IgD-negative memory B cell (primary cell): ENCODE data around the gene RUVBL2. TPM values are rescaled to one million over a fixed set of nuclear protein-coding genes. Genes with fewer than 3 reads are reported as not detected.

ENCODE experiments used
- H3K27ac Mint-ChIP-seq, 3 donors: one replicate each; pipeline ENCODE4 v1.8.0; 2020 to 2022; ENCODE audit warnings: mild to moderate bottlenecking in 3 of 3, mixed read lengths in 3 of 3, moderate library complexity in 1 of 3
- H3K27me3 Mint-ChIP-seq: one replicate; pipeline ENCODE4 v1.8.0; 2021; ENCODE audit warnings: mixed read lengths
- H3K36me3 Mint-ChIP-seq: one replicate; pipeline ENCODE4 v1.8.0; 2020; ENCODE audit warnings: mild to moderate bottlenecking, mixed read lengths
- H3K4me1 Mint-ChIP-seq, 3 donors: one replicate each; pipeline ENCODE4 v1.8.0; 2020 to 2022; ENCODE audit warnings: mixed read lengths in 3 of 3, mild to moderate bottlenecking in 1 of 3
- H3K4me3 Mint-ChIP-seq, 4 donors: one replicate each; pipeline ENCODE4 v1.8.0; 2020 to 2022; ENCODE audit warnings: mild to moderate bottlenecking in 4 of 4, mixed read lengths in 4 of 4, moderate library complexity in 3 of 4
- H3K9me3 Mint-ChIP-seq, 3 donors: one replicate each; pipeline ENCODE4 v1.8.0; 2020 to 2021; ENCODE audit warnings: mixed read lengths in 3 of 3, mild to moderate bottlenecking in 1 of 3
- polyA plus RNA-seq: library from polyadenylated mRNA; unstranded; fragments of 300-500 nt; fragmentation: Illumina TruSeq; gene quantifications from one replicate; pipeline ENCODE4 v1.2.3, GENCODE V29; 2021

Gene RUVBL2
- polyA plus RNA-seq, 1 donor from 2014 or later = 65.7 TPM

DNA sequence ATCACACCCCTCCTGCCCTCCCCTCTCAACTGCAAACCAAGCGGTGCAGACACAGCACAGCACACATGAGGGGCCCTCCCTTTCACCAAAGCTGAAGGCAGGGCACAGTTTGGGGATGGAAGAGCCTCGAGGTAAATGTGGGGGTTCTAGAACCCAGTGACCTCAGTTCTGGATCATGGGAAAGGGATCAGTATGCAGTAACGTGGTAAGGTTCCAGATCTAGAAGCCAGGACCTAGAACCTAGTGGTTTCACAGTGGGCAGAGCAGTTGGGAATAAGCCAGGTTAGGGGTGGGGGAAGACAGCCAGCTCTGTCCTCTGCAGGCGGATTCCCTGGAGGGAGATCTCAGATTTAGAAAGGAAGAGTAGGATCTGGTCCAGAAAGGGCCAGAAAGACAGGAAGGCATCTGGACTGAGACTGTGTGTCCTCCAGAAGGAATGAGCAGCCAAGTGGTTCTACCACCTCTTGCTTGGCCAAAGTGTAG is 25.5 kb upstream of the RUVBL2 start:
- peaks cover 27 to 37% (median 29%) of the 10 kb centered on the region in 3 donors for H3K4me1 Mint-ChIP-seq
- peak overlapping the region in 2 of 4 donors; percentile 32 to 94 for H3K4me3 Mint-ChIP-seq
- H3K27ac Mint-ChIP-seq = peak overlapping the region in 1 of 3 donors; percentile 14
- H3K27me3 Mint-ChIP-seq = no peaks in the 10 kb centered on the region
- no peaks in the 10 kb centered on the region for H3K9me3 Mint-ChIP-seq
- peaks cover 4% of the 10 kb centered on the region for H3K36me3 Mint-ChIP-seq

DNA sequence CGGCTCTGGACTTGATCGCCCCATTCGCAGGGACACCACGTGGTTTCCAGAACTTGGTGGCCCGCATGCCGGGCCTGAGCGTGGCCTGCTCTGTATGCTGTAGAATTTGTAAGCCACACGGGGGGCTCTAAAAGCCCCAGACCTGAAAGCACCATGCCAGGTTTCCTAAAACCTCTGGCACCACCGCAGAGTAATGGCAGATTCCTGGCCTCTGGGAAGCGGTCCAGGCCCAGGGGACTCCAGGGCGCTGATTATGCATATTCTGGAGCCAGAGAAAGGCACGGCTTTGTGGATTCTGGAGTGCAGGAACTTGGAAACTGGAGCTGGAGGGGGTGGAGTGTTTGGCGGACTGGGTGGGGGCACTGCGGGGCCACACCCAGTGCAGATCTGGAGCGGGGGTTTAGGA is 24.9 kb upstream of the RUVBL2 start:
- H3K36me3 Mint-ChIP-seq = peaks cover 4% of the 10 kb centered on the region
- H3K27ac Mint-ChIP-seq = no peak overlapping the region
- no peaks in the 10 kb centered on the region for H3K27me3 Mint-ChIP-seq
- H3K4me1 Mint-ChIP-seq = peaks cover 26 to 33% (median 27%) of the 10 kb centered on the region in 3 donors
- no peaks in the 10 kb centered on the region for H3K9me3 Mint-ChIP-seq
- H3K4me3 Mint-ChIP-seq = no peak overlapping the region

- Mint-ChIP-seq H3K36me3 (peaks cover 4% of the 10 kb centered on the region), H3K4me1 (peaks cover 19 to 26% (median 22%) of the 10 kb centered on the region in 3 donors), H3K27ac (no peak overlapping the region), H3K4me3 (peak overlapping the region in 1 of 4 donors; percentile 60), H3K27me3 (no peaks in the 10 kb centered on the region), H3K9me3 (no peaks in the 10 kb centered on the region)
Measured at GRCh38 chr19:48969276-48970138, 24.2 kb upstream of the RUVBL2 start.

- peaks cover 15 to 23% (median 18%) of the 10 kb centered on the region in 3 donors for H3K4me1 Mint-ChIP-seq
- H3K27me3 Mint-ChIP-seq = no peaks in the 10 kb centered on the region
- H3K36me3 Mint-ChIP-seq = peaks cover 4% of the 10 kb centered on the region
- H3K4me3 Mint-ChIP-seq = peak overlapping the region in 1 of 4 donors; percentile 60
- peak overlapping the region in 1 of 3 donors; percentile 57 for H3K27ac Mint-ChIP-seq
- H3K9me3 Mint-ChIP-seq = no peaks in the 10 kb centered on the region
Measured at GRCh38 chr19:48970139-48970766, 23.4 kb upstream of the RUVBL2 start.

GRCh38 chr19:48970923-48971395 is 22.7 kb upstream of the RUVBL2 start:
- Mint-ChIP-seq H3K4me3 (peak overlapping the region in 1 of 4 donors; percentile 59), H3K9me3 (no peaks in the 10 kb centered on the region), H3K36me3 (peaks cover 4% of the 10 kb centered on the region), H3K27me3 (no peaks in the 10 kb centered on the region), H3K4me1 (peaks cover 13 to 21% (median 15%) of the 10 kb centered on the region in 3 donors), H3K27ac (peak overlapping the region in 2 of 3 donors; percentile 28 to 57)

GRCh38 chr19:48975947-48976847 is 17.5 kb upstream of the RUVBL2 start:
- Mint-ChIP-seq H3K36me3 (peaks cover 6% of the 10 kb centered on the region), H3K27ac (no peak overlapping the region), H3K27me3 (no peaks in the 10 kb centered on the region), H3K9me3 (no peaks in the 10 kb centered on the region), H3K4me3 (no peak overlapping the region), H3K4me1 (peaks cover under 1 to 5% (median 2%) of the 10 kb centered on the region in 3 donors)

DNA sequence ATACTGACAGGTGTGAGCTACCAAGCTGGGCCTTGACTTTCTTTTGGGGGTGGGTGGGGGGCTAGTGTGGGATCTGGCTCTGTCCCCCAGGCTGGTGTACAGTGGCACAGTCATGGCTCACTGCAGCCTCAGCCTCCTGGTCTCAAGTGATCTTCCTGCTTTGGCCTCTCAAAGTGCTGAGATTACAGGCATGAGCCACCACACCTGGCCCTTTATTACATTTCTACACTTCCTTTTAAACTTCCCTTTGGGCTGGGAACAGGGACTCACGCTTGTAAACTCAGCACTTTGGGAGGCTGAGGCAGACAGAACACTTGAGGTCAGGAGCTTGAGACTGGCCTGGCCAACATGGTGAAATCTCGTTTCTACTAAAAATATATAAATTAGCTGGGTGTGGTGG is 16.6 kb upstream of the RUVBL2 start:
- H3K27ac Mint-ChIP-seq = no peak overlapping the region
- H3K9me3 Mint-ChIP-seq = no peaks in the 10 kb centered on the region
- peaks cover 6% of the 10 kb centered on the region for H3K36me3 Mint-ChIP-seq
- H3K27me3 Mint-ChIP-seq = no peaks in the 10 kb centered on the region
- no peak overlapping the region for H3K4me3 Mint-ChIP-seq
- peaks cover 0 to 6% (median 2%) of the 10 kb centered on the region in 3 donors for H3K4me1 Mint-ChIP-seq

- Mint-ChIP-seq H3K27ac (no peak overlapping the region), H3K4me3 (no peak overlapping the region), H3K27me3 (no peaks in the 10 kb centered on the region), H3K36me3 (peaks cover 7% of the 10 kb centered on the region), H3K9me3 (no peaks in the 10 kb centered on the region), H3K4me1 (peaks cover 2 to 4% (median 3%) of the 10 kb centered on the region in 3 donors)
Measured at GRCh38 chr19:48982280-48982679, 11.4 kb upstream of the RUVBL2 start.

- H3K9me3 Mint-ChIP-seq = no peaks in the 10 kb centered on the region
- peaks cover 11% of the 10 kb centered on the region for H3K36me3 Mint-ChIP-seq
- H3K4me3 Mint-ChIP-seq = peak overlapping the region in 1 of 4 donors; percentile 17
- peaks cover 4 to 9% (median 7%) of the 10 kb centered on the region in 3 donors for H3K4me1 Mint-ChIP-seq
- H3K27me3 Mint-ChIP-seq = peaks cover 2% of the 10 kb centered on the region
- H3K27ac Mint-ChIP-seq = no peak overlapping the region
Measured at GRCh38 chr19:48985711-48986110, 8.0 kb upstream of the RUVBL2 start.

DNA sequence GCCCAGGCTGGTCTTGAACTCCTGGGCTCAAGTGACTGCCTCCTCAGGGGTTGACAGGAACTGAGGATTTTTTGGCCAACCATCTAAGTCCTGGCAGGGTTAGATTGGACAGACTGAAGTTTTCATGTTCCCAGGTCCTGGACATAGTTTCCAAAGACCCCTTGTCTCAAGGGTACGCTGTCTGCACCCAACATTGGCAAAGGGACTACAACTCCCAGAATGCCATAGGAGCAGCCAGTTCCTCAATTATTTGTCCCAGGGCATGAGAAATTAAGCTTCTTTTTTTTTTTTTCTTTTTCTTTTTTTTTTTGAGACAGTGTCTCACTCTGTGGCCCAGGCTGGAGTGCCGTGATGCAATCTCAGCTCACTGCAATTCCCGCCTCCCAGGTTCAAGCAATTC is 7.5 kb upstream of the RUVBL2 start:
- Mint-ChIP-seq H3K36me3 (peaks cover 11% of the 10 kb centered on the region), H3K4me1 (peaks cover 4 to 9% (median 7%) of the 10 kb centered on the region in 3 donors), H3K27ac (no peak overlapping the region), H3K9me3 (no peaks in the 10 kb centered on the region), H3K27me3 (peaks cover 2% of the 10 kb centered on the region), H3K4me3 (peak overlapping the region in 1 of 4 donors; percentile 17)

- no peak overlapping the region for H3K4me3 Mint-ChIP-seq
Measured at GRCh38 chr19:48987323-48987722, 6.4 kb upstream of the RUVBL2 start.

GRCh38 chr19:48988286-48988685 is 5.4 kb upstream of the RUVBL2 start:
- Mint-ChIP-seq H3K36me3 (peaks cover 10% of the 10 kb centered on the region), H3K27me3 (peaks cover 2% of the 10 kb centered on the region), H3K27ac (peak overlapping the region in 1 of 3 donors; percentile 47), H3K4me3 (no peak overlapping the region), H3K4me1 (peaks cover 9 to 15% (median 14%) of the 10 kb centered on the region in 3 donors), H3K9me3 (no peaks in the 10 kb centered on the region)

More at GRCh38 chr19:48987323-48987722, 6.4 kb upstream of the RUVBL2 start:
- peaks cover 11% of the 10 kb centered on the region for H3K36me3 Mint-ChIP-seq
- H3K9me3 Mint-ChIP-seq = no peaks in the 10 kb centered on the region
- no peak overlapping the region for H3K27ac Mint-ChIP-seq
- peaks cover 7 to 12% (median 8%) of the 10 kb centered on the region in 3 donors for H3K4me1 Mint-ChIP-seq
- peaks cover 2% of the 10 kb centered on the region for H3K27me3 Mint-ChIP-seq

GRCh38 chr19:48988860-48989259 is 4.8 kb upstream of the RUVBL2 start:
- H3K27ac Mint-ChIP-seq = peak overlapping the region in 1 of 3 donors; percentile 47
- H3K4me3 Mint-ChIP-seq = no peak overlapping the region
- peaks cover 10 to 17% (median 16%) of the 10 kb centered on the region in 3 donors for H3K4me1 Mint-ChIP-seq
- H3K9me3 Mint-ChIP-seq = no peaks in the 10 kb centered on the region
- peaks cover 9% of the 10 kb centered on the region for H3K36me3 Mint-ChIP-seq
- peaks cover 2% of the 10 kb centered on the region for H3K27me3 Mint-ChIP-seq

DNA sequence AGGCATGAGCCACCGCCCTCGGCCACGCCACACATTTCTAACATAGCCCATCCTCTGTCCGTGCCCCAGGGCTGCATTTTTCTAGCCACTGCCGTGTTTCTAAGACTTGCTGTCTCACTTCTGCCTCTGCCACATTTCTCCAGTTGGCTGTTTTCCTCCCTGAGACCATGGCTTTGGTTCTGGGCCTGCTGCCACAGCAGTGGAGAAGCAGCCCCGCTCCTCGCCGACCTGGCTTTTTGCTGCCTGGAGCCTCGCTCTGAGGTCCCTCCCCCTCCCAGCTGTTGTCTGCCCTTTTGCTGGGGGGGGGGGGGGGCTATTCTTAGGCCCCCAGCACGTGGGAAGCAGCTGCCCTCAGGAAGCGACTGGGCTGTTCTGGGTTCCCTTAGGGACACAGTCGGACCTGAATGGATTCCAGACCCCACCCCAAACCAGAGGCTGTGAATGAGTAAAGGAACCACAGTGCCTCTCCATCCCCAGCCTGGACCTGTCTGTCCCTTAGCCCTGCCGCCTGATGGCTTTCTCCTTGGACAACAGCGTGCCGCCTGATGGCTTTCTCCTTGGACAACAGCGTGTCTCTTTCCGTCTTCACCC is 3.9 kb upstream of the RUVBL2 start:
- peak overlapping the region in 2 of 4 donors; percentile 7 to 17 for H3K4me3 Mint-ChIP-seq
- H3K27ac Mint-ChIP-seq = no peak overlapping the region
- no peaks in the 10 kb centered on the region for H3K9me3 Mint-ChIP-seq
- peaks cover 2% of the 10 kb centered on the region for H3K27me3 Mint-ChIP-seq
- peaks cover 11 to 22% (median 22%) of the 10 kb centered on the region in 3 donors for H3K4me1 Mint-ChIP-seq
- peaks cover 9% of the 10 kb centered on the region for H3K36me3 Mint-ChIP-seq
